GM12875 (cell line): ENCODE results near the gene CDS2.

ENCODE experiments used
- H3K4me3 ChIP-seq: one replicate; pipeline ENCODE4 v1.5.1; 2011; ENCODE audit warnings: low read depth, low read length, control low read depth
- TF ChIP-seq, protein P1 (sequence below): IDR thresholded peaks from 2 replicates; pipeline ENCODE4 v1.5.1; 2011; ENCODE audit warnings: low read depth, mild to moderate bottlenecking, control low read depth, inconsistent platforms, low read length, moderate library complexity, borderline replicate concordance; ENCODE audit not compliant: insufficient read depth

The CDS2 gene

DNA sequence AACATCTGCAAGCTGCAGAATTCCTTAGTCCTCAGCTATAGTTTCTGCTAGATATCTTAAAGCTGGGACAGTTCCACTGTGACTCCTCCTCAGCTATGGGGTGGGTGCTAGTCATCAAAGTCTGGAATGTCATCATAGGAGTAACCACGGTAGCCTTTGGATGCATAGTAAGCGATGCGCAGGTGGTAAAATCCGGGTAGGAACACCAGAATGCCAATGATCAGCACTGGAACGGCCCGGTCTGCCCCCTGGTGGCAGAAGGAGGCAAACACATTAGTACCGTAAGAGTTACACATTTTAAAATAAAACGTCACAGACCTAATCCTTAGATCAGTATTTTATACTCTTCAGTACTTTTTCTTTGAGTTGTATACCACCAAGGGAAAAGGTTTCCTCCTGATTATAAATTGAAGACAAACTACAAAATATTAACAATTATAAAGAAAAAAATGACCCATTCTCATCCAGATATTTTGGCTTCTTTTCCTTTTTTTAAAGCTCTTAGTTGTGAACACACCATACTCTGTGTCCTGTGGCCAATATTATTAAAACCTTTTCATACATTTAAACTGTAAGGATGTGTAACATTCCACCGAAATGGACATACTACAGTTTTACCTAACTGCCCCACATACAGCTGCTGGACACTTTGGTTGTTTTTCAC, 26.0 kb upstream of the CDS2 start:
- H3K4me3 ChIP-seq, result no peak overlapping the region
- TF ChIP-seq, protein P1, sequence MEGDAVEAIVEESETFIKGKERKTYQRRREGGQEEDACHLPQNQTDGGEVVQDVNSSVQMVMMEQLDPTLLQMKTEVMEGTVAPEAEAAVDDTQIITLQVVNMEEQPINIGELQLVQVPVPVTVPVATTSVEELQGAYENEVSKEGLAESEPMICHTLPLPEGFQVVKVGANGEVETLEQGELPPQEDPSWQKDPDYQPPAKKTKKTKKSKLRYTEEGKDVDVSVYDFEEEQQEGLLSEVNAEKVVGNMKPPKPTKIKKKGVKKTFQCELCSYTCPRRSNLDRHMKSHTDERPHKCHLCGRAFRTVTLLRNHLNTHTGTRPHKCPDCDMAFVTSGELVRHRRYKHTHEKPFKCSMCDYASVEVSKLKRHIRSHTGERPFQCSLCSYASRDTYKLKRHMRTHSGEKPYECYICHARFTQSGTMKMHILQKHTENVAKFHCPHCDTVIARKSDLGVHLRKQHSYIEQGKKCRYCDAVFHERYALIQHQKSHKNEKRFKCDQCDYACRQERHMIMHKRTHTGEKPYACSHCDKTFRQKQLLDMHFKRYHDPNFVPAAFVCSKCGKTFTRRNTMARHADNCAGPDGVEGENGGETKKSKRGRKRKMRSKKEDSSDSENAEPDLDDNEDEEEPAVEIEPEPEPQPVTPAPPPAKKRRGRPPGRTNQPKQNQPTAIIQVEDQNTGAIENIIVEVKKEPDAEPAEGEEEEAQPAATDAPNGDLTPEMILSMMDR, result peak; percentile 78

DNA sequence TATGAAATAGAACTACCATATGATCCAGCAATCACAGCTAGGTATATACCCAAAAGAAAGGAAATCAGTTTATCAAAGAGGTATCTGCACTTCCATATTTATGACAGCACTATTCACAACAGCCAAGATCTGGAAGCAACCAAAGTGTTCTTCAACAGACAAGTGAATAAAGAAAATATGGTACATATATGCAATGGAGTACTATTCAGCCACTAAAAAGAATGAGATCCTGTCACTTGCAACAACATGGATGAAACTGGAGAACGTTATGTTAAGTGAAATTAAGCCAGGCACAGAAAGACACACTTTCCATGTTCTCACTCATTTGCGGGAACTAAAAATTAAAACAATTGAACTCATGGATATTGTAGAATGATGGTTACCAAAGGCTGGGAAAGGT, 22.3 kb upstream of the CDS2 start:
- TF ChIP-seq, protein P1, result no peak
- no peak overlapping the region for H3K4me3 ChIP-seq

DNA sequence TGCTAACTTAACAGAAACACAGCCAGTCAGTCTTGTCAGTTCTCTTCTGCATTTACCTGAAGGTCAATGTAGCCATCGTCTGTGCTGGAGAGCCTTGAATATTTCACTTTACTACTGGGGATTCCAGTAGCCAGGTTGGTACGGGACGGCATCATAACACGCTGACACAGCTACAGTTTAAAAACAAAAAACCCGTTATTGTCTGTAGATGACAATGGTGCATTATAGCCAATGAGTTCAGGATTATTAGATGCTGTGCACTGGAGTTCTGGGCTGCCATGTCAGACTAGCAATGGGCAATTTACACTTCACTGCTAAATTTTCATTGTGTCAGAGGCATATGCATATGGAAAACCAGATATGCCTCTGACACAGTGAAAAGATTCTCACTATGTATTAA, 17.5 kb upstream of the CDS2 start:
- TF ChIP-seq, protein P1, result no peak
- H3K4me3 ChIP-seq, result no peak overlapping the region

DNA sequence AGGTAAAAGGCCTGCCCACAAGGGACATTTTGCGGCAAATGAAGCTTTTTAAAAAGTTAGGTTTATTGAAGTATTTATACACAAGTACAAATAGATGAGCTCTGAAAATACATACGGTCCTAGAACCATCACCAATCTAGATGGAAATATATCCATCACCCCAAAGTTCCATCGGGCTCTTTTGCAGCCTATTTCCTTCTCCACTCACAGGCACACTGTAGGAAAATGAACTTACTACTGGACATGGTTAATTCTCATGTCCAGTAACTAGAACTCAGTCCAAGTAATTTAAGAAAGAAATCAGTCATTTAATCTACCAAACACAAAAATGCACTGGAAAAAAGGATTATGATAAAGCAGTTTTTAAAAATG, 13.2 kb upstream of the CDS2 start:
- peak overlapping the region; percentile 73 for H3K4me3 ChIP-seq
- TF ChIP-seq, protein P1, result no peak

DNA sequence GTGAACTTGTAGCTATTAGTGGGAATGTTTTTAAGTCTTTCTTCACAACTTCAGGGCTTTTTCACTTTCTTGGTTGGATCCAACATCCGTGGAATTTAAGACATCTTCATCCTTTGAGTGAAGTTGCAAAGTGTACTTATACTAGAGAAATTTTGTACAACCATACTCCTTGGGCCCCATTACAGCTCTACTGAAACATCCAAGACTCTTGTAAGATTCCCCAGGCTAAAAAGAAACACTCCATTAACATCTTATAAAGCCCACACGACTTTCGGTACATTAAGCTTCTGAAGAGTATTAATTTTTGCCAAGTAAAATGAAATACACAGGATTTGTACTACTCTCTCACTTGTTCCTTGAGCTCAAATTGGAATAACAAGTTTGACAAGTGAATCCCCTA, 12.4 kb upstream of the CDS2 start:
- TF ChIP-seq, protein P1, result no peak
- no peak overlapping the region for H3K4me3 ChIP-seq

DNA sequence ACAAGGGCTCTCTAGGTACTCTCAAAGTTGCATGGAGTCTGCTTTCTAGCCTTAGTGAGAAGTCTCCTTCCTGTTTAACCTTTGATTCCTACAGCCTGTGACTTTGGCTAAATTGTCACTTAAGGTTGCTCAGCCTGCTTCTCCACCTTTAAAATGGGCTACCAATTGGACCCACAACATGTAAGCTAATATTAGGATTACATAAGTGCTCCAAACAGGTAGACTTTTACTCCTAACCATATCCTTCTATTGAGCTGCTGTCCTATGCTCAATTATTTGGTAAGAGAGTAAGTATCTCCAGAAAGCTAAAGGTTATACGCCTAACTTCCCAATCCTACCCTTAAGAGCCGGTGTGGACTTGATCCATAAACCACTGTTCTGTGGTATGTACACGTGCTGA, 9.9 kb upstream of the CDS2 start:
- H3K4me3 ChIP-seq, result no peak overlapping the region
- TF ChIP-seq, protein P1, result no peak
